ENCODE data around the gene PPIG.

Gene PPIG

DNA sequence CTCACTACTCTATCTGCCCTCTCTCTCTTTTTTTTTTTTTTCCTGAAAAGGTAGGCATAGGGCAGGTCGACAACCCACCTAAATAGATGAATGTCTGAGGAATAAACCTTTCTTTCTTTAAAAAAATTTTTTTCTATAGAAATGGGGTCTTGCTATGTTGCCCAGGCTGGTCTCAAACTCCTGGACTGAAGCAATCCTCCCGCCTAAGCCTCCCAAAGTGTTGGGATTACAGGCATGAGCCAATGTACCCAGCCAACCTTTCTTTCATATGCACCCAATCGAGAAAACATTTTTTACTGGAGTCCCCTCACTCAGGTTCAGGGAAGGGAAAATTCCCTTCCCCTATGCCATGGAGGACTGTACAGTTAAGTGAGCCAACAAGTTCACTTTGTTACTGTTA lies 79.1 kb downstream of the PPIG start:
- FAIRE-seq (no peak), DNase-seq (ENCODE audit: insufficient read length, low spot score) (no peak)
- TF ChIP-seq, protein P1, sequence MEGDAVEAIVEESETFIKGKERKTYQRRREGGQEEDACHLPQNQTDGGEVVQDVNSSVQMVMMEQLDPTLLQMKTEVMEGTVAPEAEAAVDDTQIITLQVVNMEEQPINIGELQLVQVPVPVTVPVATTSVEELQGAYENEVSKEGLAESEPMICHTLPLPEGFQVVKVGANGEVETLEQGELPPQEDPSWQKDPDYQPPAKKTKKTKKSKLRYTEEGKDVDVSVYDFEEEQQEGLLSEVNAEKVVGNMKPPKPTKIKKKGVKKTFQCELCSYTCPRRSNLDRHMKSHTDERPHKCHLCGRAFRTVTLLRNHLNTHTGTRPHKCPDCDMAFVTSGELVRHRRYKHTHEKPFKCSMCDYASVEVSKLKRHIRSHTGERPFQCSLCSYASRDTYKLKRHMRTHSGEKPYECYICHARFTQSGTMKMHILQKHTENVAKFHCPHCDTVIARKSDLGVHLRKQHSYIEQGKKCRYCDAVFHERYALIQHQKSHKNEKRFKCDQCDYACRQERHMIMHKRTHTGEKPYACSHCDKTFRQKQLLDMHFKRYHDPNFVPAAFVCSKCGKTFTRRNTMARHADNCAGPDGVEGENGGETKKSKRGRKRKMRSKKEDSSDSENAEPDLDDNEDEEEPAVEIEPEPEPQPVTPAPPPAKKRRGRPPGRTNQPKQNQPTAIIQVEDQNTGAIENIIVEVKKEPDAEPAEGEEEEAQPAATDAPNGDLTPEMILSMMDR (IDR thresholded peaks at IDR 0.05; ENCODE audit: insufficient read depth, missing control alignments) = no peak

DNA sequence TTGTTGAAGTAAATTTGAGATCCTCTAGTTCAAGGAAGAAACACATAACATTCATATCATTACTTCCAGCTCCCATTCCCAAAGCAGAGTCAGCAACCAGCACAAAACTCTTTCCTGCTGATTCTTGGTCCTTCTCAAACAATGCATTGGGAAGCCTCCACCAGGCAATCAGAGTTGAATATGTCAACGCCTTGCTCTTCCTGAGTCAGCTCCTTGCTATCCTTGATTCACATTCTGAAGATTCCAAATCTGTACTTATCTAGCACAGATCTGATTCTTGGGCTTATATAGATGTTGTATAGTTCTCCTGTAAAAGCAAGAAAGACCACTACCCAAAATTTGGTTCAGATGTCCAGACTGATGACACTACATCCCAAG lies 80.4 kb downstream of the PPIG start:
- DNase-seq (ENCODE audit: insufficient read length, low spot score) = no peak
- no peak for FAIRE-seq
- TF ChIP-seq, protein P1 (IDR thresholded peaks at IDR 0.05; ENCODE audit: insufficient read depth, missing control alignments) = no peak

DNA sequence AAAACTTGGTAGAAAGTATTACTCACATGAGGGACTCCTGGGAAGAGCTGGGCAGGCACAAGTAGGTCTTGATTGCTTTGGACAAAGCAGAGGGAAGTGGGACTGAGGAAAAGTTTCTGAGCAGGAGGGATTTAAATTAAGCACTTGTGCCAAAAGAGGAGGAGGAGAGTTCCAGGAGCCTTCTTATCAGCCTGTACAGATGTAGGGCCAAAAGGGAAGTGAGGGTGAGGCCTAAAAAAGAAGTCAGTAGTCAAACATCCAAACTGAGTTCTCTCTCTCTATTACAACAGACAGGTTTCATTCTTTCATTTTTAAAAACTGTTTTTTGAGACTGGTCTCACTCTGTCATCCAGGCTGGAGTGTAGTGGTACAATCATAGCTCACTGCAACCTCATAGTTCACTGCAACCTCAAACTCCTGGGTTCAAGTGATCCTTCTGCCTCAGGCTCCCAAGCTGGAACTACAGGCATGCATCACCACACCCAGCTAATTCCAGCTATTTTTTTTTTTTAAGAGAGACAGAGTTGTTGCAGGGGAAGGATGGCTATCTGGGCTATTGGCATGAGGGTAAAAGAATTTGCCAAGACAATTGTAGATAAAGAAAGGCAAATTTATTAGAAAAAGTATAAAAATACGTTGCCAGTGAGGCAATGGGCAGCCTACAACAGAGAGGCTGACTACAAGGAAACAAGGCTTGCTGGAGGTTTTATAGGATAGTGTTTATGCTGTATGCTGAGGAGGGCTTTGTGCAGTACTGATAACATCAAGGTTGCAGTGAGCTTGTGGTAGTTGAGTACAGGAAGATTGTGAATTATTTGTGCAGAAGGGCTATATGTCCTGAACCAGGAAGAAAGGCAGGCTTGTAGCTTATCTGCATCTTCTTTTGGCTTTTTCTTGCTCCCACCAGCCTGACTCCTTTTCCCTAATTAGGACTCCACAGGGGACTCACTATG lies 81.1 kb downstream of the PPIG start:
- FAIRE-seq = no peak
- no peak for DNase-seq (ENCODE audit: insufficient read length, low spot score)

DNA sequence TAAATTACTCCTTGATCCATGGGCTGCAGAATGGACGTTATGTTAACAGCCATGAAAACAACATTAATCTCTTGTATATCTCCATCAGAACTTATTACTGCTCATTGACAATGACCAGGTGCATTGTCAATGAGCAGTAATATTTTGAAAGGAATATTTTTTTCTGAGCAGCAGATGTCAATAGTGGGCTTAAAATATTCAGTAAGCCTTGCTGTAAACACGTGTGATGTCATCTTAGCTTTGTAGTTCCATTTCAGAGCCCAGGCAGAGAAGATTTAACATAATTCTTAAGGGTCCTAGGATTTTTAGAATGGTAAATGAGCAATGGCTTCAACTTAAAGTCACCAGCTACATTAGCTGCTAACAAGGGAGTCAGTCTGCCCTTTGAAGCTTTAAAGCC lies 83.4 kb downstream of the PPIG start:
- FAIRE-seq (no peak), DNase-seq (ENCODE audit: insufficient read length, low spot score) (no peak)
- TF ChIP-seq, protein P1 (IDR thresholded peaks at IDR 0.05; ENCODE audit: insufficient read depth, missing control alignments) = no peak

More for the DNA sequence above, 81.1 kb downstream of the PPIG start:
- TF ChIP-seq, protein P1 (IDR thresholded peaks at IDR 0.05; ENCODE audit: insufficient read depth, missing control alignments) = no peak

DNA sequence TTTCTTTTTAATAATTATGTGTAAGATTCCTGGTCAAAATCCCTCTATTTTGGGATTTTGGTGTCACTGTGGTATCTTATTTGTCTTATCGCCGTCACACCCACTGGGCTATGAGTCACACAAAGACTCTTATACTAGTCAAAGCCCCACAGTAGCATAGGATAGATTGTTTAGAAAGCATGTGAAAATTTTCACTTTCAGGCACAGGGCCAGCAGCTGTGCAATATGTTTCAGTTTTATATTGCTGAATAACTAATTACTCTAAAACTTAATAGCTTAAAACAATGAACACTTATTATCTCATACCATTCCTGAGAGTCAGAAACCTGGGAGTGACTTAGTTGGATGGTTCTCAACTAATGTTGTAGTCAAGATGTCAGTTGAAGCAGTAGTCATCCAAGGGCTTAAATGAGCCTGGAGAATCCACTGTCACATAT lies 86.1 kb downstream of the PPIG start:
- TF ChIP-seq, protein P1 (IDR thresholded peaks at IDR 0.05; ENCODE audit: insufficient read depth, missing control alignments) = no peak
- no peak for DNase-seq (ENCODE audit: insufficient read length, low spot score)
- no peak for FAIRE-seq

DNA sequence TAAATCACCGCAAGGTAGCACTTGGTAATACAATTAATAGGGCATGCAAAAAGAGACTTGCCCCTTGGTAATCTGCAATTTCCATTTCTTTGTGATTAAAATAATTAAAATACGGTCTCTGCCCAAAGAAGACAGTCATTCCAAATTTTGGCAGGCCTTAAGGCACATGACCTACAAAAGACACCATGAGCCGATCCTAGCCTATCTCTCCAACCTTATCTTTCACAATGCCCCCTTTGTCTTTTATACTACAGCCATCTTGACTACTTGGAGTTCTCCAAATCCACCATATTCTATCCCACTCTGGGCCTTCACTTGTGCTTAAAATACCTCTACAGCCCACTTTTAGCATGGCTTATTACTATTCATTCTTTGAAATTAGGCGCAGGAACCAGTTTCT lies 86.8 kb downstream of the PPIG start:
- DNase-seq (ENCODE audit: insufficient read length, low spot score) = no peak
- FAIRE-seq = no peak
- TF ChIP-seq, protein P1 (IDR thresholded peaks at IDR 0.05; ENCODE audit: insufficient read depth, missing control alignments) = no peak

DNA sequence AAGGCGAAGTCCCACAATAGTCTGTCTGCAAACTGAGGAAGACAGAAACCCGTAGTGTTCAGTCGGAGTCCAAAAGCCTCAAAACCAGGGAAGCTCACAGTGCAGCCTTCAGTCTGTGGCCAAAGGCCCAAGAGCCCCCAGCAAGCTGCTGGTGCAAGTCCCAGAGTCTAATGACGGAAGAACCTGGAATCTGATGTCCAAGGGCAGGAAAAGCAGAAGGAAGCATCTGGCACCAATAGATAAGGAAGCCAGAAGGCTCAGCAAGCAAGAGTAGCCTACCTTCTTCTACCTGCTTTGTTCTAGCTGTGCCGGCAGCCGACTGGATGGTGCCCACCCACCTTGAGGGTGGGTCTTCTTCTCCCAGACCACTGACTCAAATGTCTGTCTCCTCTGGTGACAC lies 88.3 kb downstream of the PPIG start:
- FAIRE-seq (no peak), DNase-seq (ENCODE audit: insufficient read length, low spot score) (no peak)
- TF ChIP-seq, protein P1 (IDR thresholded peaks at IDR 0.05; ENCODE audit: insufficient read depth, missing control alignments) = no peak

All from D721Med (cell line).